ENCODE results near the gene XRN1.
A peak's percentile ranks its signal among the peaks of the same experiment; 100 is the strongest.
"Not testable (repeated sequence)": the region's sequence is repeated elsewhere in the genome, so short reads cannot be mapped to it uniquely, and the experiment has no call there.

XRN1 gene

GRCh38 chr3:142337994-142338393, 109.8 kb downstream of the XRN1 start:
- no peak for DNase-seq (ENCODE audit: low read depth)

DNA sequence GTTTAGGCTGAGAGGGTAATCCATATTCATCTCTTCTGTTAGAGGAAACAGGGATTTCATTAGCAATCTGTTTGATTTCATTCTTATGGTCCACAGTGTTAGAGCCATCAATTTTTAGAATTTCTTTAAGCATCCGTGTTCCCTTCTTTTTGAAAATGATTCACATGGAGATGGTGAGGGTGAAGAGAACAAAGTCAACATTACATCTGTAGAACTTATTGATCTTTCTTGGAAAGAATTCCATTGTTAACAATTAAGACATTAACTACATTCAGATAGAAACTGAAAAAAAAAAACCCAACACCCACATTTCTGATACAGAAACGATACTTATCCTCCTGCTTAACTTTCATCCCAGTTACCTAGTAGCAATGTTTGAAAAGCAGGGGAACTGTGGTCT, 115.4 kb downstream of the XRN1 start:
- DNase-seq (ENCODE audit: low read depth): no peak

DNA sequence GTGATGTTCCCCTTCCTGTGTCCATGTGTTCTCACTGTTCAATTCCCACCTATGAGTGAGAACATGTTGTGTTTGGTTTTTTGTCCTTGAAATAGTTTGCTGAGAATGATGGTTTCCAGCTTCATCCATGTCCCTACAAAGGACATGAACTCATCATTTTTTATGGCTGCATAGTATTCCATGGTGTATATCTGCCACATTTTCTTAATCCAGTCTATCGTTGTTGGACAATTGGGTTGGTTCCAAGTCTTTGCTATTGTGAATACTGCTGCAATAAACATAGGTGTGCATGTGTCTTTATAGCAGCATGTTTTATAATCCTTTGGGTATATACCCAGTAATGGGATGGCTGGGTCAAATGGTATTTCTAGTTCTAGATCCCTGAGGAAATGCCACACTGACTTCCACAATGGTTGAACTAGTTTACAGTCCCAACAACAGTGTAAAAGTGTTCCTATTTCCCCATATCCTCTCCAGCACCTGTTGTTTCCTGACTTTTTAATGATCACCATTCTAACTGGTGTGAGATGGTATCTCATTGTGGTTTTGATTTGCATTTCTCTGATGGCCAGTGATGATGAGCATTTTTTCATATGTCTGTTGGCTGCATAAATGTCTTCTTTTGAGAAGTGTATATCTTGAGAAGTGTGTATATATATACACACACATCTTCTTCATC, 123.4 kb downstream of the XRN1 start:
- DNase-seq (ENCODE audit: low read depth): not testable (repeated sequence)

DNA sequence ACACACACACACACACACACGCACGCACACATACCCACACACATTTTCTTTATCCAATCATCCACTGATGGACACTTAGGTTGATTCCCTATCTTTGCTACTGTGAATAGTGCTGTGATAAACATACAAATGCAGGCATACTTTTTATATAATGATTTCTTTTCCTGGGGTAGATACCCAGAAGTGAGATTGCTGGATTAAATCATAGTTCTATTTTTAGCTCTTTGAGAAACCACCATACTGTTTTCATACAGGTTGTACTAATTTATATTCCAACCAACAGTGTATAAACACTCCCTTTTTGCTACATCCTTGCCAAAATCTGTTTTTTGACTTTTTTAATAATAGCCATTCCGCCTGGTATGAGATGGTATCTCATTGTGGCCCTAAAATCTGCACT, 127.9 kb downstream of the XRN1 start:
- DNase-seq (ENCODE audit: low read depth): no peak

- peak; percentile 77 for DNase-seq (ENCODE audit: low read depth)
Observed at GRCh38 chr3:142319094-142319493, 128.7 kb downstream of the XRN1 start.

DNA sequence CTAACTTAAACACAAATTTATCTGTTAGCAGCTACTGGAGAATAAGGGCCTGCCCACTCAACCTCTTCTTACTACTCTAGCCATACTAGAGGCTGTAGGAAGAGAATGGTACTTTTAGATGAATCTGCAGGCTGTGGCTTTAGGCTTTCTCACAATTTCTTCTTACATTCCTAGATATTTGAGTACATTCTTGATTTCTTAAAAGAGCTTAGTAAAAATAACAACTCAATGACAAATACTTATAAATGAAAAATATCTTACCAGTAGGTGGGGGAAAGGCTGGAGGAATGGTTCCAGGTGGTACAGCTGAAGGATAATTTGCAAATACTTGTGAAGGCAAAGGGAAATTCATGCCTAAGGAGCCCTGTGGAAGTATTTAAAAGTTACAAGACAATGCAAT, 129.5 kb downstream of the XRN1 start:
- peak; percentile 27 for DNase-seq (ENCODE audit: low read depth)

DNA sequence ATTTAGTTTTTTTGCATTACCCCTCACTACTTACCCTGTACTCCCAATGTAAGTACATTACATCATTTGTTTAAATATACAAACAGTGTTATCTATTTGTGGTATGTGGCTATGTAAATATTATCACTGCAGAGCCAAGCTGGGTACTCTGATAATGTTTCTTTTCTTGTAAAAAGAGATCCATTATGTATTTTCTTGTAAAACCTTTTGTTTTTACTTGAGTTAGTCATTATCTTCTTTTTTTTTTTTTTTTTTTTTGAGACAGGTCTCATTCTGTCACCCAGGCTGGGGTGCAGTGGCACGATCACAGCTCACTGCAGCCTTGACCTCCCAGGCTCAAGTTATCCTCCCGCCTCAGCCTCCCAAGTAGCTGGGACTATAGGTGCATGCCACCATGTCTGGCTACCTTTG, 131.9 kb downstream of the XRN1 start:
- peak; percentile 49 for DNase-seq (ENCODE audit: low read depth)

GRCh38 chr3:142315083-142315482, 132.8 kb downstream of the XRN1 start:
- peak; percentile 88 for DNase-seq (ENCODE audit: low read depth)

GRCh38 chr3:142310439-142310838, 137.4 kb downstream of the XRN1 start:
- DNase-seq (ENCODE audit: low read depth): no peak

DNA sequence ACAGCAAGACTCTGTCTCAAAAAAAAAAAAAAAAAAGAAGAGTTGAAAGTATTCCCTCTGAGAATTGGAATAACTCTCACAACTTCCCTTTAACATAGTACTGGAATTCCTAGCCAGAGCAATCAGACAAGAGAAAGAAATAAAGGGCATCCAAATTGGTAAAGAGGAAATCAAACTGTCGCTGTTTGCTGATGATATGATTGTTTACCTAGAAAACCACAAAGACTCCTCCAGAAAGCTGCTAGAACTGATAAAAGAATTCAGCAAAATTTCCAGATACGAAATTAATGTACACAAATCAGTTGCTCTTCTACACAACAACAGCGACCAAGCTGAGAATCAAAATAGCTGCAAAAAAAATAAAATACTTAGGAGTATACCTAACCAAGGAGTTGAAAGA, 145.0 kb downstream of the XRN1 start:
- DNase-seq (ENCODE audit: low read depth): not testable (repeated sequence)

GRCh38 chr3:142298626-142299025, 149.2 kb downstream of the XRN1 start:
- DNase-seq (ENCODE audit: low read depth): no peak

DNA sequence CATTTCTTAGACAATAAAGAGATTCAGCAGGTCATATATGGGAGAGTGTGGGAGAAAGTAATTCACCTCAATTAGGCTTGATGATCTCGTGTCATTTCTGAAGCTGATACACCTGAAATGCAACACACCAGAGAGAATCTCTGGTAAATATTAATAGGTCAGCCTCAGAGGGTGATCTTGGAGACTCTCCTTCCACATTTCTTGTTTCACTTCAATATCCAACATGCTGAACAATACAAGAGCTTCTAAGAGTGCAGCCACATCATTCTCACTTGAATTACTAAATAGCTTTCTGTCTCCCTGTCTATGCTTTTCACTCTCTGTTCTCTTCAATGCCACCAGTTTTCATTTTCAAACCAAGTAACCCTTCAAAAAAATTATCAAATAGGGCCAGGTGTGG, 151.3 kb downstream of the XRN1 start:
- no peak for DNase-seq (ENCODE audit: low read depth)

- no peak for DNase-seq (ENCODE audit: low read depth)
Observed at GRCh38 chr3:142287866-142288638, 159.8 kb downstream of the XRN1 start.

- no peak for DNase-seq (ENCODE audit: low read depth)
Observed at GRCh38 chr3:142285083-142285517, 162.7 kb downstream of the XRN1 start.

DNA sequence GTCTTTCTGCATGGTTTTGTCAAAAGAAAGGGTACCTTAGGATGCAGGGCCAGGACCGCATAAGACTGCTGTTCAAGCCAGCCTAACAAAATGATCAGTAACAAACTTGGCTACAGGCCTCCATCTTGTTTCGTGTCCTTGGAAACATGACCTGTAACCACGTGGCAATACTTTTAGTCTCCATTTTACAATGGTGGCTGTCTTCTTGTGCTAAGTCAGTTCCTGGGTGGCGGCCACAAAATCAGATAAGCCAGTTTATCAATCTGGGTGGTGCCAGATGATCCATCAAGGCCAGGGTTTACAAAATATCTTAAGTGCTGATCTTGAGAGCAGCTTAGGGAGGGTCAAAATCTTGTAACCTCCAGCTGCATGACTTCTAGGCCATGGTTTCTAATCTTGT, 165.3 kb downstream of the XRN1 start:
- no peak for DNase-seq (ENCODE audit: low read depth)

DNA sequence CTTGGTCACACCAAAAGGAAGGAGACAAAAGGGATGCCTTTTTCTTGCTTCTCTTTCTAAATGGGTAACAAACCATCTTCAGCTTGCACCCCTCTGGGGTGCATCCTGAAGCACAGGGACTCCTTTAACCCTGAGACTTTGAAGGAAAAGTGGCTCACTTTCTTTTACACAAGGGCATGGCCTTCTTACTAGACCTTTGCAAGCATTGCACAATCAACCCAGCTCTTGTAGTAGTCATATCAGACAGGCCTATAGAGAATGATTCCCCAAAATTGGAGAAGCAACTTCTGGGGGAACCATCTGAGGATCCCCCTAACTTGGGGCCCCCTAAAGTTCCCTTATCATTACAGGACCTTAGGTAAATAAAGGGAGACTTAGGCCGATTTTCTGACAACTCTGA, 166.4 kb downstream of the XRN1 start:
- peak; percentile 28 for DNase-seq (ENCODE audit: low read depth)

- DNase-seq (ENCODE audit: low read depth): peak; percentile 80
Observed at GRCh38 chr3:142279965-142280590, 167.8 kb downstream of the XRN1 start.

GRCh38 chr3:142278451-142278850, 169.4 kb downstream of the XRN1 start:
- peak; percentile 68 for DNase-seq (ENCODE audit: low read depth)

- DNase-seq (ENCODE audit: low read depth): peak; percentile 97
Observed at GRCh38 chr3:142276781-142277180, 171.1 kb downstream of the XRN1 start.

DNA sequence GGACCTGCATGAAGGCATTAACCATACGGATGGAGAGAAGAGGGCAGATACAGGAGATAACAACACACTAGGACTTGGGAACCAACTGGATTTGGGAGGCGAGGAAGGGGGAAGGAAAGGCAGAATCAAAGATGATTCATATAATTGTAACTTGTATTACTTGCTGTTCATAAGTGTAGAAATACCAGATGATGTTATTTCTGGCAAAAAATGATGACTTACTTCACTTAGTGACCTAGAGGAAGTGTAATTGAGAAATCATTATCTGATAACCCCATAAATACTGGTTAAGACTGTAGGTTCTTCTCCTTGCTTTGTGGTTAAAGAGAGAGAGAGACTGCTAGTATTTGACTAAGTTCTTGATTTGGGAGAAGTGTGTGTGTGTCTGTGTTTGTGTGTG, 172.0 kb downstream of the XRN1 start:
- DNase-seq (ENCODE audit: low read depth): peak; percentile 99

- no peak for DNase-seq (ENCODE audit: low read depth)
Observed at GRCh38 chr3:142274908-142275307, 172.9 kb downstream of the XRN1 start.

DNA sequence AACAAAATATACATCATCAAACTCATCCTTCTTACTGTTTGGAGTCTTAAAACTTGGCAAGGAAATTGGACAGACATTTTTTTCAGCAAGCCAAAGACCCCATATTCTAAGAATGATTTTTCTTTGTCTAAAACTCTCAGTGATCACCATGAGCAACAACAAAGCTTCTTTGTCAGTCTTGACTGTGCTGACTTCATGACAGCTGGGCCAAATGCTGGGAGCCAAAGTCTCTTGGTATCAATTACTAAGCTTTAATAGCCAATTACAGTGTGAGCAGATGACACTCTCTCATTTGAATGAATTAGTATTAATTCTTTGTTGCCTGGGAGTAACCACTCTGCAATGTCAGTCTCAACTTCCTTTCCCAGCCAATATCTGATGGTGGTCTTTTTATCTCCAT, 174.3 kb downstream of the XRN1 start:
- DNase-seq (ENCODE audit: low read depth): no peak
